Measurements from ENCODE around the gene IFT25.

GRCh38 chr1:53959664-53960250 lies 14.3 kb upstream of the IFT25 start:
- peak; percentile 79 for TF ChIP-seq CTCF (conservative IDR thresholded peaks at IDR 0.05; ENCODE audit: low read length)
- TF ChIP-seq EZH2phosphoT487 (IDR thresholded peaks at IDR 0.05; ENCODE audit: borderline replicate concordance) = no peak
